HL-60 (cell line): ENCODE results near the gene MTCL1.

Experiments
- DNase-seq, 2 experiments: peaks; one replicate each; pipeline ENCODE4 v3.0.0-alpha.2; 2010 to 2020; ENCODE audit warnings: low read depth in 1 of 2, low spot score in 1 of 2
- H3K27ac ChIP-seq: fragments of 250-450 bp; sonication (Bioruptor Pico); replicated peaks from 2 replicates; pipeline ENCODE4 v1.5.1; 2020; ENCODE audit warnings: mild to moderate bottlenecking, moderate library complexity
- H3K27me3 ChIP-seq: fragments of 250-450 bp; sonication (Bioruptor Pico); 2 replicates; pipeline ENCODE4 v1.5.1; 2021; ENCODE audit warnings: mild to moderate bottlenecking, moderate library complexity; ENCODE audit not compliant: insufficient read depth, poor library complexity, severe bottlenecking
- H3K4me3 ChIP-seq: replicated peaks from 2 replicates; pipeline ENCODE4 v1.5.1; 2011; ENCODE audit warnings: mild to moderate bottlenecking, control low read depth, low read length; ENCODE audit not compliant: insufficient read depth
- CTCF ChIP-seq: IDR thresholded peaks from one replicate; pipeline ENCODE4 v1.5.1; 2011; ENCODE audit warnings: low read length, control low read depth, inconsistent platforms; ENCODE audit not compliant: insufficient read depth
- GABPA ChIP-seq: IDR thresholded peaks from 2 replicates; pipeline ENCODE4 v1.6.1; 2012; ENCODE audit warnings: low read depth
- POLR2AphosphoS5 ChIP-seq: IDR thresholded peaks from 2 replicates; pipeline ENCODE4 v1.6.1; 2012; ENCODE audit warnings: low read depth
- REST ChIP-seq: IDR thresholded peaks from 2 replicates; pipeline ENCODE4 v1.6.1; 2012; ENCODE audit warnings: low read depth; ENCODE audit not compliant: insufficient replicate concordance
- SPI1 ChIP-seq: IDR thresholded peaks from 2 replicates; pipeline ENCODE4 v1.6.1; 2012; ENCODE audit warnings: low read depth, mild to moderate bottlenecking, borderline replicate concordance

The MTCL1 gene

DNA sequence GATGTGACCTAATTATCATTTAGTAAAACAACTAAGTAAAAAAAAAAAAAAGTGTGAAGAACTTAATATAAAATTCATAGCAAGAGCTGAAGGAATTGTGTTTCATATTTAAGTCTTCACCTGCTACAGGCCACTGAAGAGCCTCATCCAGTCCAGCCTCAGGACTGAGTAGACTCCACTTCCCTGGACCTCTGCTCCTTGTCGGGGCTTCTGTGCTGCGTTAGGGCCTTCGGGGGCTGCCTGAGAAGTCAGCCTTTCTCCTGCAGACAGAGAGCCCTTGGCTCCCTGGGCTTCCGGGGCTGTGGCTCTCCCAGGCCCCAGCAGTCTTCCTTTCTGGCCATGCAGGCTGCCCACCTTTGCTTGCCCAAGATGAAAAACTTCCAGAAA is 95.5 kb downstream of the MTCL1 start:
- TF ChIP-seq POLR2AphosphoS5 = no peak
- no peak for TF ChIP-seq CTCF
- TF ChIP-seq GABPA = no peak
- TF ChIP-seq REST = no peak
- no peak for TF ChIP-seq SPI1
- no peak for DNase-seq
- Histone ChIP-seq H3K27ac (no peak overlapping the region), H3K4me3 (no peak overlapping the region), H3K27me3 (peaks cover 31% of the 10 kb centered on the region)

- Histone ChIP-seq H3K27ac (no peak overlapping the region), H3K4me3 (no peak overlapping the region), H3K27me3 (peaks cover 32% of the 10 kb centered on the region)
- TF ChIP-seq GABPA (no peak), SPI1 (no peak), POLR2AphosphoS5 (no peak), REST (no peak), CTCF (no peak)
- no peak for DNase-seq
Measured at GRCh38 chr18:8801263-8801901, 96.0 kb downstream of the MTCL1 start.

GRCh38 chr18:8802017-8802672 is 96.8 kb downstream of the MTCL1 start:
- no peak for DNase-seq
- Histone ChIP-seq H3K27me3 (peaks cover 28% of the 10 kb centered on the region), H3K4me3 (no peak overlapping the region), H3K27ac (no peak overlapping the region)
- TF ChIP-seq GABPA (no peak), POLR2AphosphoS5 (no peak), CTCF (no peak), SPI1 (no peak), REST (no peak)
